ENCODE data around the gene PDE4D. TPM values are rescaled to one million over a fixed set of nuclear protein-coding genes. Genes with fewer than 3 reads are reported as not detected.
A peak's percentile ranks its signal among the peaks of the same experiment; 100 is the strongest.

Gene PDE4D
- polyA plus RNA-seq, 1 donor (not counting 4 experiments of a cell fraction or from before 2014, with no cell fraction given), result 3.6 TPM

DNA sequence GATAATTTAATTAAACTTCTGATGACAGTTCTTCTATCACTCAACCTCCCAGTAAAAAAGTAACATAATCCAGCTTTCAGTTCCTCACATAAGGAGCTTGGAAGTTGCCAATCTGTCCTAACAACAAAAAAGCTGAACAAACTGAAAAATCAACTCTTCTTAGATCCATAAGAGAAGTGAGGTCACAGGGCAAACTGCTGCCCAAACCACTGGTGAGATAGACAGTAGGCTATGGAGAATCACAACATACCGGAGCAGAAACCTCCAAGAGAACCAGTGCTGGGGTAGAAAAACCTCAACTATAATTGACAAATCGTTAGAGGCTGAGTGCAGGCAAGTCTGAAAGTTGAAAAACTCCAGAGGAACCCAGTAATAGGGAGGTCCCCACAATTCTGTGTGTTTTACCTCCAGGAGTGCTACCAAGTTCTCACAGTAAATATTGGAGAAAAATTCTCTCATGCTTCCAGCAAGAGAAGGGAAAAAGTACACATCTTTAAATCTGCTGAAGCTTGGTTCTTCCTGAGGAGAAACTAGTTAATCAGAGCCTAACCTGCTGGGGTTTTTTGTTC lies 300.0 kb downstream of the PDE4D start:
- peak; percentile 17 for FAIRE-seq

DNA sequence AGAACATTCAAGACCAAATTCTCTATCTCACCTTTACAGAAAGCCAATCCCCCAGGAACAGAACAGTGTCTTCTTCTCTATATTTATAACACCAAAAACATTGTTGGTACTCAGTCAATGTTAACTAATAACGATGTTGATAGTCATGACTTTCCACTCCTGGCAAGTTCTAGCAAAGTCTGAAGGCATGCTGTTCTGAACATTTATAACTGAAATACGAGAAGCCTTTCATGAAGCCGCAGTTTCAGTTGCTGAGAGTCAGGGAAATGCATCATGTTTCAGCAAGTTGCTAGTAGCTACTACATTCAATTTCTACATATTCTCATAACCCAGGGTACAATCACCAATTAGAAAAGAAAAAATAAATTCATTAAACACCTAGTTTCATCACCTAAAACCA lies 301.4 kb downstream of the PDE4D start:
- peak overlapping the region; percentile 90 for H3K27ac ChIP-seq (ENCODE audit: control insufficient read depth, insufficient read depth, low read length)
- no peaks in the 10 kb centered on the region for H3K9me1 ChIP-seq (ENCODE audit: control insufficient read depth, extremely low read depth, insufficient read depth, low read length)
- H3K4me2 ChIP-seq (ENCODE audit: control insufficient read depth, extremely low read depth, insufficient read depth, low read depth, low read length), result peak overlapping the region; percentile 85
- no peak for TF ChIP-seq EZH2 (IDR thresholded peaks at IDR 0.05; ENCODE audit: low read length)
- TF ChIP-seq CTCF (optimal IDR thresholded peaks at IDR 0.05 in 1 of 3, IDR thresholded peaks at IDR 0.05 in 1 of 3, conservative IDR thresholded peaks at IDR 0.05 in 1 of 3; ENCODE audit: extremely low read depth in 1 of 3, insufficient read depth in 2 of 3, low read length in 3 of 3), result no peak
- H3K9ac ChIP-seq (ENCODE audit: control insufficient read depth, extremely low read depth, insufficient read depth, low read length), result peak overlapping the region; percentile 67
- no peaks in the 10 kb centered on the region for H4K20me1 ChIP-seq (ENCODE audit: control insufficient read depth, extremely low read depth, insufficient read depth, low read length)
- DNase-seq (ENCODE audit: low read depth, low spot score) (no peak), FAIRE-seq (peak; percentile 96)
- no peaks in the 10 kb centered on the region for H3K9me3 ChIP-seq (ENCODE audit: control insufficient read depth, low read depth, low read length)
- dilution Hi-C loops (cut with MboI; ENCODE audit: extremely low pct_ligation_motif_present, low sequenced_read_pairs), result no loop called here
- H3K36me3 ChIP-seq (ENCODE audit: control insufficient read depth in 2 of 2, extremely low read depth in 1 of 2, insufficient read depth in 2 of 2, low read length in 2 of 2), result no peaks in the 10 kb centered on the region
- H3K79me2 ChIP-seq (ENCODE audit: control insufficient read depth, insufficient read depth, low read length), result no peaks in the 10 kb centered on the region
- peak overlapping the region in 2 of 3 experiments; percentile 54 to 58 for H3K4me3 ChIP-seq (ENCODE audit: control insufficient read depth in 2 of 3, extremely low read depth in 1 of 3, insufficient read depth in 2 of 3, low read depth in 1 of 3, low read length in 3 of 3)
- no peaks in the 10 kb centered on the region for H3K27me3 ChIP-seq (ENCODE audit: control insufficient read depth, extremely low read depth, insufficient read depth, low read length)
- H3K4me1 ChIP-seq (ENCODE audit: control insufficient read depth, extremely low read depth, insufficient read depth, low read length), result peaks cover 37% of the 10 kb centered on the region
- H2AFZ ChIP-seq (ENCODE audit: control insufficient read depth, low read length), result peak overlapping the region; percentile 46

More for the DNA sequence above, 300.0 kb downstream of the PDE4D start:
- no peak overlapping the region for H3K4me3 ChIP-seq (ENCODE audit: control insufficient read depth in 2 of 3, extremely low read depth in 1 of 3, insufficient read depth in 2 of 3, low read depth in 1 of 3, low read length in 3 of 3)
- H3K27me3 ChIP-seq (ENCODE audit: control insufficient read depth, extremely low read depth, insufficient read depth, low read length), result no peaks in the 10 kb centered on the region
- dilution Hi-C loops (cut with MboI; ENCODE audit: extremely low pct_ligation_motif_present, low sequenced_read_pairs), result no loop called here
- H3K79me2 ChIP-seq (ENCODE audit: control insufficient read depth, insufficient read depth, low read length), result no peaks in the 10 kb centered on the region
- H4K20me1 ChIP-seq (ENCODE audit: control insufficient read depth, extremely low read depth, insufficient read depth, low read length), result no peaks in the 10 kb centered on the region
- no peaks in the 10 kb centered on the region for H3K9me1 ChIP-seq (ENCODE audit: control insufficient read depth, extremely low read depth, insufficient read depth, low read length)
- H3K27ac ChIP-seq (ENCODE audit: control insufficient read depth, insufficient read depth, low read length), result no peak overlapping the region
- peaks cover 40% of the 10 kb centered on the region for H3K4me1 ChIP-seq (ENCODE audit: control insufficient read depth, extremely low read depth, insufficient read depth, low read length)
- no peaks in the 10 kb centered on the region for H3K36me3 ChIP-seq (ENCODE audit: control insufficient read depth in 2 of 2, extremely low read depth in 1 of 2, insufficient read depth in 2 of 2, low read length in 2 of 2)
- no peak overlapping the region for H2AFZ ChIP-seq (ENCODE audit: control insufficient read depth, low read length)
- H3K9me3 ChIP-seq (ENCODE audit: control insufficient read depth, low read depth, low read length), result no peaks in the 10 kb centered on the region
- H3K9ac ChIP-seq (ENCODE audit: control insufficient read depth, extremely low read depth, insufficient read depth, low read length), result no peak overlapping the region
- DNase-seq (ENCODE audit: low read depth, low spot score), result no peak
- TF ChIP-seq EZH2 (IDR thresholded peaks at IDR 0.05; ENCODE audit: low read length) (no peak), CTCF (optimal IDR thresholded peaks at IDR 0.05 in 1 of 3, IDR thresholded peaks at IDR 0.05 in 1 of 3, conservative IDR thresholded peaks at IDR 0.05 in 1 of 3; ENCODE audit: extremely low read depth in 1 of 3, insufficient read depth in 2 of 3, low read length in 3 of 3) (no peak)
- no peak overlapping the region for H3K4me2 ChIP-seq (ENCODE audit: control insufficient read depth, extremely low read depth, insufficient read depth, low read depth, low read length)
